ENCODE data around the gene PGBD5. TPM values are rescaled to one million over a fixed set of nuclear protein-coding genes. Genes with fewer than 3 reads are reported as not detected.

The PGBD5 gene
- polyA plus RNA-seq, 1 donor (not counting 4 experiments of a cell fraction or from before 2014, with no cell fraction given) = 0.28 TPM

DNA sequence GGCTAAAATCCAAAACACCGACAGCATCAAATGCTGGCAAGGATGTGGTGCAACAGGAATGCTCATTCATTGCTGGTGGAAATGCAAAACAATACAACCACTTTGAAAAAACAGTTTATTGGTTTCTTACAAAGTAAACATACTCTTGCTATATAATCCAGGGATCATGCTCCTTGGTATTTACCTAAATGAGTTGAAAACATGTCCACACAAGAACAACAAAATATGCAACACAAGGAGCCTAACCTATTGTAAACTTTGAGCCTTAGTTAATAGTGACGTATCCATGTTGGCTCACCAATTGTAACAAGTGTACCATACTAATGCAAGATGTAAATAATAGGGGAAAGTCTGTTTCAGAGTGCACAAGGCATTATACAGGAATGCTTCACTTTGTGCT, 37.2 kb upstream of the PGBD5 start:
- no peak for DNase-seq (ENCODE audit: low read depth, low spot score)
- no peaks in the 10 kb centered on the region for H3K79me2 ChIP-seq (ENCODE audit: control insufficient read depth, insufficient read depth, low read length)
- H3K27ac ChIP-seq (ENCODE audit: control insufficient read depth, insufficient read depth, low read length) = no peak overlapping the region
- H3K9me1 ChIP-seq (ENCODE audit: control insufficient read depth, extremely low read depth, insufficient read depth, low read length) = no peaks in the 10 kb centered on the region
- no peak for FAIRE-seq
- no peaks in the 10 kb centered on the region for H3K4me1 ChIP-seq (ENCODE audit: control insufficient read depth, extremely low read depth, insufficient read depth, low read length)
- dilution Hi-C loops (cut with MboI; ENCODE audit: extremely low pct_ligation_motif_present, low sequenced_read_pairs) = no loop called here
- no peaks in the 10 kb centered on the region for H3K9me3 ChIP-seq (ENCODE audit: control insufficient read depth, low read depth, low read length)
- no peaks in the 10 kb centered on the region for H3K36me3 ChIP-seq (ENCODE audit: control insufficient read depth in 2 of 2, extremely low read depth in 1 of 2, insufficient read depth in 2 of 2, low read length in 2 of 2)
- no peak overlapping the region for H3K4me2 ChIP-seq (ENCODE audit: control insufficient read depth, extremely low read depth, insufficient read depth, low read depth, low read length)
- TF ChIP-seq, protein P1, sequence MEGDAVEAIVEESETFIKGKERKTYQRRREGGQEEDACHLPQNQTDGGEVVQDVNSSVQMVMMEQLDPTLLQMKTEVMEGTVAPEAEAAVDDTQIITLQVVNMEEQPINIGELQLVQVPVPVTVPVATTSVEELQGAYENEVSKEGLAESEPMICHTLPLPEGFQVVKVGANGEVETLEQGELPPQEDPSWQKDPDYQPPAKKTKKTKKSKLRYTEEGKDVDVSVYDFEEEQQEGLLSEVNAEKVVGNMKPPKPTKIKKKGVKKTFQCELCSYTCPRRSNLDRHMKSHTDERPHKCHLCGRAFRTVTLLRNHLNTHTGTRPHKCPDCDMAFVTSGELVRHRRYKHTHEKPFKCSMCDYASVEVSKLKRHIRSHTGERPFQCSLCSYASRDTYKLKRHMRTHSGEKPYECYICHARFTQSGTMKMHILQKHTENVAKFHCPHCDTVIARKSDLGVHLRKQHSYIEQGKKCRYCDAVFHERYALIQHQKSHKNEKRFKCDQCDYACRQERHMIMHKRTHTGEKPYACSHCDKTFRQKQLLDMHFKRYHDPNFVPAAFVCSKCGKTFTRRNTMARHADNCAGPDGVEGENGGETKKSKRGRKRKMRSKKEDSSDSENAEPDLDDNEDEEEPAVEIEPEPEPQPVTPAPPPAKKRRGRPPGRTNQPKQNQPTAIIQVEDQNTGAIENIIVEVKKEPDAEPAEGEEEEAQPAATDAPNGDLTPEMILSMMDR (optimal IDR thresholded peaks at IDR 0.05 in 1 of 3, IDR thresholded peaks at IDR 0.05 in 1 of 3, conservative IDR thresholded peaks at IDR 0.05 in 1 of 3; ENCODE audit: extremely low read depth in 1 of 3, insufficient read depth in 2 of 3, low read length in 3 of 3) = no peak
- TF ChIP-seq EZH2 (IDR thresholded peaks at IDR 0.05; ENCODE audit: low read length) = no peak
- no peak overlapping the region for H3K9ac ChIP-seq (ENCODE audit: control insufficient read depth, extremely low read depth, insufficient read depth, low read length)
- H2AFZ ChIP-seq (ENCODE audit: control insufficient read depth, low read length) = no peak overlapping the region
- H3K4me3 ChIP-seq (ENCODE audit: control insufficient read depth in 2 of 3, extremely low read depth in 1 of 3, insufficient read depth in 2 of 3, low read depth in 1 of 3, low read length in 3 of 3) = no peak overlapping the region
- H3K27me3 ChIP-seq (ENCODE audit: control insufficient read depth, extremely low read depth, insufficient read depth, low read length) = peaks cover 3% of the 10 kb centered on the region
- H4K20me1 ChIP-seq (ENCODE audit: control insufficient read depth, extremely low read depth, insufficient read depth, low read length) = no peaks in the 10 kb centered on the region

DNA sequence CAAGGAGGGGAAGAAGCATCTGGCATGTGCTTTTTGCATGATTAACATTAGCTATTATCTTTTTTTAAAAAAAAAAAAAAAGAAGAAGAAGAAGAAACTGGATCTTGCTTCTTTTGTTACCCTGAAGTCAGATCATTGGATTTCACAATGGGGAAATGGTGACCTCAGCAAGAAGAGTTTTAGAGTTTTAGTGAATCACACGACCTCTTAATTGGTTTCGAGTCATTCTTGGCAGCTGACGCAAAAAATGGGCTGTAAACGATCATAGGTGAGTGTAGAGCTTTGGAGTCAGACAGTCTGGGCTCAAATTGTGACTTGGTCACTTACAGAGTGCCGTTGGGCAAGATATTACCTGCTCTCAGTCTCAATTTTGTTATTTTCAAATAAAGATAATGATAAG, 33.3 kb upstream of the PGBD5 start:
- dilution Hi-C loops (cut with MboI; ENCODE audit: extremely low pct_ligation_motif_present, low sequenced_read_pairs) = no loop called here
- no peak overlapping the region for H3K4me2 ChIP-seq (ENCODE audit: control insufficient read depth, extremely low read depth, insufficient read depth, low read depth, low read length)
- FAIRE-seq = no peak

More for the DNA sequence above, 33.3 kb upstream of the PGBD5 start:
- peaks cover 3% of the 10 kb centered on the region for H3K27me3 ChIP-seq (ENCODE audit: control insufficient read depth, extremely low read depth, insufficient read depth, low read length)
- no peaks in the 10 kb centered on the region for H3K9me1 ChIP-seq (ENCODE audit: control insufficient read depth, extremely low read depth, insufficient read depth, low read length)
- DNase-seq (ENCODE audit: low read depth, low spot score) = no peak
- H3K4me3 ChIP-seq (ENCODE audit: control insufficient read depth in 2 of 3, extremely low read depth in 1 of 3, insufficient read depth in 2 of 3, low read depth in 1 of 3, low read length in 3 of 3) = no peak overlapping the region
- H3K79me2 ChIP-seq (ENCODE audit: control insufficient read depth, insufficient read depth, low read length) = no peaks in the 10 kb centered on the region
- TF ChIP-seq, protein P1 (optimal IDR thresholded peaks at IDR 0.05 in 1 of 3, IDR thresholded peaks at IDR 0.05 in 1 of 3, conservative IDR thresholded peaks at IDR 0.05 in 1 of 3; ENCODE audit: extremely low read depth in 1 of 3, insufficient read depth in 2 of 3, low read length in 3 of 3) = no peak
- TF ChIP-seq EZH2 (IDR thresholded peaks at IDR 0.05; ENCODE audit: low read length) = no peak
- H2AFZ ChIP-seq (ENCODE audit: control insufficient read depth, low read length) = no peak overlapping the region
- no peak overlapping the region for H3K27ac ChIP-seq (ENCODE audit: control insufficient read depth, insufficient read depth, low read length)
- H3K9me3 ChIP-seq (ENCODE audit: control insufficient read depth, low read depth, low read length) = no peaks in the 10 kb centered on the region
- no peak overlapping the region for H3K9ac ChIP-seq (ENCODE audit: control insufficient read depth, extremely low read depth, insufficient read depth, low read length)
- no peaks in the 10 kb centered on the region for H3K36me3 ChIP-seq (ENCODE audit: control insufficient read depth in 2 of 2, extremely low read depth in 1 of 2, insufficient read depth in 2 of 2, low read length in 2 of 2)
- H3K4me1 ChIP-seq (ENCODE audit: control insufficient read depth, extremely low read depth, insufficient read depth, low read length) = no peaks in the 10 kb centered on the region
- H4K20me1 ChIP-seq (ENCODE audit: control insufficient read depth, extremely low read depth, insufficient read depth, low read length) = no peaks in the 10 kb centered on the region

Data from keratinocyte (primary cell).